HTR-8/SVneo (cell line): ENCODE results near the gene MAP3K4.
"Not testable (repeated sequence)": the region's sequence is repeated elsewhere in the genome, so short reads cannot be mapped to it uniquely, and the experiment has no call there.

ENCODE experiments used
- DNase-seq: peaks from one replicate; pipeline ENCODE4 v3.0.0; 2011; ENCODE audit warnings: low spot score, mixed read lengths; ENCODE audit not compliant: insufficient read length
- FAIRE-seq: peaks from 2 replicates; lab custom pipeline; 2011; peaks lifted over from hg19 to GRCh38; lab: Jason Lieb, UNC

Gene MAP3K4

DNA sequence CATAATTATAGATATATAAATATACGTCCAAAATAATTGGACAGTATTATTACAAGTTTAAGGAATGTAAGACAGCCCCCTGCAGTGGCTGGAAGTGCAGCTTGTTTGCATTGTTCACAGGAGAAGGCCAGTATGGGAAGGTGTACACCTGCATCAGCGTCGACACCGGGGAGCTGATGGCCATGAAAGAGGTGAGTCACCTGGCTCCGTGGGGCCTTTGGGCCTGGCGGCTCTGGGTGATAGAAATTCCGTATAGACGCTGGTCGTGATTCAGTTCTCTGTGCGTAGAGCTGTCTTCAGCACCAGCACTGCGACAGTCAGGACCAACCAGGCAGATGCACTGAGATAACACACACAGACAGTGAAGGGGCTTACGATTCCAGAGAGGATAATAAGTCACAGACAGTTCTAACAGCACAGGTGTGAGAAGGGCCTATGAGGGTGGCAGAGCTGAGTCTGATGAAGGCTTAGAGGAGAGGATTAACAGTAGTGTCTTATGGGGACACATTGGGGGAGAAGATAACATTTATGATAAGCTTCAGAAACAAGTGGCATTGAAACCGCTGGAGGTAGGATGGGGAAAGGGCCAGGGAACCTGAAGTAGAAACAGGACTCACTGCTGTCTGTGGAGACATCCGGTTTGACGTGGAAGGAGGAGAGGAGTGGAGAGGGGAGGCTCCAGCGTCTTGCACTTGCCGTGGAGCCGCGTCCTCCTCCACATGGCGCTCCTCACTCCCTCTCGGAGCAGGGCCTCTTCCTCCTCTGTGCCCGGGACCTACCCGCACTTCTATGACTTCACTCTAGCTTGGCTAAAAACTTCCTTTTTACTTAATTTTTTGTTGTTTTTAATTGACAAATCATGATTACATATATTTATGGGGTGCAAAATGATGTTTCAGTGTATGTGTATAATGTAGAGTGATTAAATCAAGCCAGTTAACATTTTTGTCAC is 116.5 kb downstream of the MAP3K4 start:
- FAIRE-seq (no peak), DNase-seq (no peak)

DNA sequence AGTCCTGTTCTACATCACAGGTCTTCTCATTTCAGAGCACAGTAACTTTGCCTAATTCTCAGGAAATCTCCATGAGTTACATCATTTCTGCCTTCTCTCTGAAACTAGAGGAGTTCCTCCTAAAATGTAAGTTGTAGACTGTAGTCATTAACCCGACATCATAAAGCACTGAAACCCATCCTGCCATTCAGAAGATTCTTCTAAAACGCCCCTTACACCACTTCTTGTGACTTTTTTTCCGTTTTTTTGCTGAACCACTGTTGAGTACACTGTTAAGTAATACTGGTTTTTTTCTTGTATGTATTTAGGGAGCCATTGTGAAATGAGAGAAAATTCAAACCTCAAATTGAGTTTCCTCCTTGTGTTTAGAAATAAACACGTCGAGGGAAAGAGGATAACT is 117.3 kb downstream of the MAP3K4 start:
- no peak for FAIRE-seq

DNA sequence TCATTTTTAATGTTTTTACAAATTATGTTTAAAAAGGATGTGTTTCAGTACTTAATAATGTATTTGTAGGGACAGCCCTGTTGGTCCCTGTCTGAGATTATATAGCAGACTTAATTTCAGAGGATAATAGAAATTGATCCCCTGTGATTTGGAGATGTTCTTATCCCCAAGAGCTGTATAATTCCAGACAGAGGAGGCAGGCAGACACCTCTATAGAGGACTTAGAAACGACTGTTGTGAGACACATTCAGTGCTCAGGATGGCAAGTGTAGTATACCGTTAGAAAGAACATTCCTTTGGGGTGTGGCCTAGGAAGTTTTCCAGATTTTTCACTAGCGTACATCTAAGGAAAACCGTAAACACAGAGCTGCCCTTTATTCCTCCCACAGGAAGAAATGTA is 117.8 kb downstream of the MAP3K4 start:
- FAIRE-seq (no peak), DNase-seq (no peak)

More for the DNA sequence above, 117.3 kb downstream of the MAP3K4 start:
- DNase-seq, result no peak

DNA sequence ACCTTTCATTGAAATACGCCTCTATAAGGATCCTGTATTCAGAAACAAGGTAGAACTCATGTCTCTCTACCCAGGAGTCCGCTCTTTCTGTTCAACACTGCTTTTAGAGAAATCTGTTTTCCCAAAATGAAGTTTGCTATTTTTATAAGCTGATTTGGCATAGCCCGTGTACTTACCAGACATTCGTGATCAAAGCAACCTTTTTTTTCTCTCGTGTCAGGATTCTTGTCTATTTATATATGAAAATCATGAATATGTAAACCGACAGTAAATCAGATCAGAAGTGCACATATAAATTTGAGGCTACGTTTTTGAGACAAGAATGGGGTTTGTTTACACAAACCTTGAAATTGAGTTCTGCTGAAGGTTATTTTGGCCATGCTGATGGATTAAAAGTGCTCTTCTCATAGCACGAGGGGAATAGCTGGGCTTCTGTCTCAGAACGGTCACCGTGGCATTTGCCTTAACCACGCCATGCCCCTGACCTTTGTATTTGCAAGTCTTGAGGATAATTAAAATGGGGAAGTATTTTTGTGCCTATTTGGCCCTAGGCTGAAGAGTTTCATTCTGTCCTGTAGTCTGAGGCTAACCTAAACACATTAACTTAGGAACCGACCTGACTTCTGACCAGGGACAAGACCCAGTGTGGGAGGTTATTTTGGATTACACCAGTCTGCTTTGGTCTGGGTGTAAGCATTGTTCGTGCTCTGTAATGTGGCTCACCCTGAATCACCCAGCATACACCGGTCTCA is 118.6 kb downstream of the MAP3K4 start:
- DNase-seq (no peak), FAIRE-seq (no peak)

DNA sequence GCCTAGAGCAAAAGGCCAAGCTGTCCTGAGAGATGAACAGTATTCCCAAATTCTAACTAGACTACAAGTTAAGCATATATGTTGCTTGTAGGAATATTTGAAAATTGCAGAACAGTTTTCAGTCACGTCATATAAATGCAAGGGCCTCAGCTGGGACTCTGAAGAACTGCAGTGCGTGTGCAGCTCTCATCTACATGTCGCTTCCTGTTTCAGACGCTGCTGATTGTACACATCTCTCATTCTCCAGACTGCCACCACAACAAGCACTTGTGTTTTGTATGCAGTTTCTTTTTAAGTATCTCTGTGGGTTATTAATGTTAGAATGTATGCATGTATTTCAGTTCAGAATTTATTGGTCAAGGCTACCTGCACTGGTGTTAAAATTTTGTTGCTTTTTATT is 119.7 kb downstream of the MAP3K4 start:
- FAIRE-seq, result no peak
- DNase-seq, result no peak

DNA sequence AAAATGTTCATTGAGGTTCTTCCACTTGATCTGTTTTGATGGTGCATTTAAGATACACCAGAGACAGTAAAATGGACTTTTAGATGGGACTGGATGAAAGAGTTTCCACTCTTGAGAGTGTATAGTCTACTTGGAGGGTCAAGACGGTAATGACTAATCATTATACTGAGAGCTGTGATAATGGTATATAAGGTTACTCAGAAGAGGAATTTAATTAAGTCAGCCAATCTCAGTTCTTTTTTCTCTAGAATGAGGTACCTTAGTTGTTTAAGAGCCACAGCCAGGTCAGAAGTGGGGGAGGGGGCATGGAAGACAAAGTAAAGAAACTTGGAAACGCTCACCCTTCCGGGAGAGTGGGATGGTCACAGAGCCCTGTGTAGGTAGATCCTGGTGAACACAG is 123.9 kb downstream of the MAP3K4 start:
- DNase-seq, result no peak
- no peak for FAIRE-seq

DNA sequence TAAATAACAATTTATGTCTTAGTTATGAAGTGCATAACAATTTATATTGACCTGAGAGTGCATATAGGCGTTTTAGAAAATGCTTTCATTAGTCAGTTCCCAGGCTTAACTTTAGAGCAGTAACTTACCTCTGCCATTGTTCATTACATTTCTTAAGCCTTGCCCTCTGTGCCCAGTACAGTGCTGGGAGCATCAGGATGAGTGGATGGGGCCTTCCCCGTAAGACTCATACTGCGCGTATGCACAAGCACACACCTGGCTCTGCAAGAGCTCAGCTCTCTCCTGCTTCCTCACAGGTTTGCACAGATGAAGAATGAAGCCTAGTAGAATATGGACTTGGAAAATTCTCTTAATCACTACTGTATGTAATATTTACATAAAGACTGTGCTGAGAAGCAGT is 125.0 kb downstream of the MAP3K4 start:
- DNase-seq (no peak), FAIRE-seq (no peak)

DNA sequence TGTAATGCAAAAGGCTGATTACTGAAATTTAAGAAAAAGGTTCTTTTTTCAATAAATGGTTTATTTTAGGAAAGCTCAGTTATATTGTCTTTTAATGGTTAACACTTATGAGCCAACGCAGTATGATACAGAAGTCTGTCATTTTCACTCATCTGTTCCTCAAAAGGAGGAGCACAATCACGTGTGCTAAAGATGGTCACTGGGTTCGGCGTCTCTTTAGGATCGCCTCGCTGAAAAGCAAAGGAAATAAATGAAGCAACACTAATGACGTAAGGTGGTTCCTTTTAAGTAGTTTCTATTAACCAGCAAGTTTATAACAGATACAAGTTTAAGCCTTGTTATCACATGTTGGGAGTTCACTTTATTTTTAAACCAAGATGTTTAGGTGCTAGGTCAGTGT is 125.7 kb downstream of the MAP3K4 start:
- FAIRE-seq (no peak), DNase-seq (no peak)

DNA sequence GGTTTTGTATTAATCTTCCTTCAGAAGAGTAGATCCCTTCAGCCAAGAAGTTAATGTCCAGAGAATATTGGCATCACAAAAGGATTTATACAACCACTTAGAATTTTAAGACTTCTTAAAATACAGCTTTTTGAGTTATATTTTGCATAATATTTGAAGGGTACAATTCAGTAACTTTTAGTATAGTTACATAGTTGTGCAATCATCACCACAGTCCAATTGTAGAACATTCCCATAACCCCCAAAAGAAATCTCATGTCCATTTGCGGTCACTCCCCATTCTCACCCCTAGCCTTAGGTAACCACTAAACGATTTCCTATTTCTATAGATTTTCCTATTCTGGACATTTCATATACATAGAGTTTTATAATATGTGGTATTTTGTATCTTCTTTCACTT is 126.4 kb downstream of the MAP3K4 start:
- no peak for DNase-seq
- FAIRE-seq, result no peak

DNA sequence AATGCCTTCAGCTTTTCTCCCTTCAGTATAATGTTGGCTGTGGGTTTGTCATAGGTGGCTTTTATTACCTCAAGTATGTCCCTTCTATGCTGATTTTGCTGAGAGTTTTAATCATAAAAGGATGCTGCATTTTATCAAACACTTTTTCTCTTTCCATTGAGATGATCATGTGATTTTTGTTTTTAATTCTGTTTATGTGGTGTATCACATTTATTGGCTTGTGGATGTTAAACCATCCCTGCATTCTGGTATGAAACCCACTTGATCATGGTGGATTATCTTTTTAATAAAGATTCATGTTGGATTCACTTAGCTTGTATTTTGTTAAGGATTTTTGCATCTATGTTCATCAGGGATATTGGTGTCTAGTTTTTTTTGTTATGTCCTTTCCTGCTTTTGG is 131.8 kb downstream of the MAP3K4 start:
- not testable (repeated sequence) for DNase-seq, FAIRE-seq

DNA sequence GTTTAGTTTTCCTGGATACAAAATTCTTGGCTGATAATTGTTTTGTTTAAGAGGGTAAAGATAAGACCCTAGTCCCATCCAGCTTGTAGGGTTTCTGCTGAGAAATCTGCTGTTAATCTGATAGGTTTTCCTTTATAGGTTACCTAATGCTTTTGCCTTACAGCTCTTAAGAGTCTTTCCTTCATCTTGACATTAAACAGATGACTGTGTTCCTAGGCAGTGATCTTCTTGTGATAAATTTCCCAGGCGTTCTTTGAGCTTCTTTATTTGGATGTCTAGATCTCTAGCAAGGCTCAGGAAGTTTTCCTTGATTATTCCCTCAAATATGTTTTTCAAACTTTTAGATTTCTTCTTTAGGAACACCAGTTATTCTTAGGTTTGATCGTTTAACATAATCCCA is 134.0 kb downstream of the MAP3K4 start:
- no peak for FAIRE-seq
- no peak for DNase-seq

DNA sequence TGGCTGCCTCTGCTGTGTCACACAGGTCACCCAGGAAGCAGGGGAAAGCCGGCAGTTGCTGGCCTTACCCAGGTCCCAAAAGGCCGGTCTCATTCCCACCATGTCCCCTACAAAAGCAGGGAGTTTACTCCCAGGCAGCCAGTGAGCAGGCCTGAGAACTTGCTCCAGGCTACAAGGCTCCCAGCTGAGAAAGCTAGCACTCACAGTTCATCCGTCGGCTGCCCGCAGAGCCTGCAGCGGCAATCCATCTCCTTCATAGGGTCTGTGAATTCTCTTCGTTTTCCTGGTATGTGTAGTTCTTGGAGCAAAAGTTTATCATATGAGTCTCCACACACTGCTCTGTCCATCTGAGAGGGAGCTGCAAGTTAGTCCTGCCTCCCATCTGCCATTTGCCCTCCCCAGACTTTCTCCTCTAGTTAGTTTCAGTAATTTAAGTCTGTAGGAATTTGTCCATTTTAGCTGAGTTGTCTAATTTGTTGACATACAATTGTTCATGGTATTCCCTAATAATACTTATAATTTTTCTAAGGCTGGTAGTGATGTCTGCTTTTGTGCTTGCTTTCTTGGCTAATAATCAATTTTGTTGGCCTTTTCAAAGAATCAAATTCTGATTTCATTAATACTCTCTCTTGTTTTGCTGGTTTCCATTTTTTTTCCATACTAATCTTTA is 135.6 kb downstream of the MAP3K4 start:
- DNase-seq (no peak), FAIRE-seq (no peak)

DNA sequence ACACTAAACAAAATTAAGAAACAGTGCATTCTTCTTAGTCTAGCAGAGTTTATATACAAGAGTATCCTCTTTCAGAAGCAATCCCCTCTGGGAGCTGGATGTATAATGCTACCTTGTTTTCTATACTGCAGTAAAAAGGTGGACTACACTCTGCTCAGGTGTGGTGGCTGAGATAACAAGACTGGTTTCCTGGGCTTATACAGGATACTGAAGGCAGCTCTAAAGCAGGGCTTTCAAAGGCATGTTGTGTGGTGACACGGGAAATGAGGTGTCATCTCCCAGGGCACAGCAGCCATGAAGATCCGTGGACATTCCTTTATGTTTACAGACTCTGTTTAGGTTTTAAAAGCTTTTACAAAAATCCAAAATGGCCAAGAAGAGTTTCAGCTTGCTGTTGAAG is 136.7 kb downstream of the MAP3K4 start:
- DNase-seq (no peak), FAIRE-seq (no peak)

DNA sequence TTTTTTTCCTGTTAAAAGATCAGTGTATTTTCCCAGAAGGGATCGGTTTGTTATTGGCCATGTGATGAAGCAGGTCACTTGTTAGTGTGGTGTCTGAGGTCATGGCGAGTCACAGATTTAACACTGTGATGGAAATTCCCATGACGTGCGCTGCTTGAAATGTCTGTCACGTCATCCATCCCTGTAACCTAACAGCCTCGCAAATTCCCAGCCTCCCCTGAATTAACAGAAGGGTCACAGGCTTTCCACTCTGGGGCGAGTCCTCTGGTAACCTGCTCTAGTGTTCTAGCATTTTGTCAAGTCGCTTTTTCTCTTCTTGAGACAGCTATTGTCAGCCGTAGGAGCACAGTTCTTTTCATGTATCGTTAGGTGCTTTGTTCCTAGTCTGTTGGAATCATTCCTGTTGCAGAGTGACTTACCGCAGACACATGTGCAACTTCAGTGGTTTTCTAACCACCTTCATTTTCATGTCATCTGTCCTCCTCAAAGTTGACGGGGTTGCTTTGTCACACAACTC is 137.2 kb downstream of the MAP3K4 start:
- DNase-seq, result no peak
- FAIRE-seq, result no peak

DNA sequence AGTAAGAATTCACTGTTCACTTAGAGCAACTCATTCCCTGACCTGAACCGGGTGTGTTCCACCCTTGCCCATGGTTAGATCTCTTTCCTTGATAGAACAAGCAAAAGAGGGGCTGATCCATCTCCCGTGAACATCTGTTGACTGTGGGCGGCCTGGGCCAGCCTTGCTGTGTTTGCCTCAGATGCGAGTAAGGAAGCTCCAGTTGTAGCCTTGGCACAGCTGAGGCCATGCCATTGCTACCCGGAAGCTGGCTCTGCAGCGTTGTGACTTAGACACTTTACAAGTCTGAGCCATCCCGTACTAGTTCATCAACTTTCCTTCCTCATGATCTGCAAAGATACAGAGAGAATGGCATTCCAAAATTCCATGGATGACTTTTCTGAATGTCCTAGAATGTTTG is 139.0 kb downstream of the MAP3K4 start:
- FAIRE-seq (no peak), DNase-seq (no peak)

DNA sequence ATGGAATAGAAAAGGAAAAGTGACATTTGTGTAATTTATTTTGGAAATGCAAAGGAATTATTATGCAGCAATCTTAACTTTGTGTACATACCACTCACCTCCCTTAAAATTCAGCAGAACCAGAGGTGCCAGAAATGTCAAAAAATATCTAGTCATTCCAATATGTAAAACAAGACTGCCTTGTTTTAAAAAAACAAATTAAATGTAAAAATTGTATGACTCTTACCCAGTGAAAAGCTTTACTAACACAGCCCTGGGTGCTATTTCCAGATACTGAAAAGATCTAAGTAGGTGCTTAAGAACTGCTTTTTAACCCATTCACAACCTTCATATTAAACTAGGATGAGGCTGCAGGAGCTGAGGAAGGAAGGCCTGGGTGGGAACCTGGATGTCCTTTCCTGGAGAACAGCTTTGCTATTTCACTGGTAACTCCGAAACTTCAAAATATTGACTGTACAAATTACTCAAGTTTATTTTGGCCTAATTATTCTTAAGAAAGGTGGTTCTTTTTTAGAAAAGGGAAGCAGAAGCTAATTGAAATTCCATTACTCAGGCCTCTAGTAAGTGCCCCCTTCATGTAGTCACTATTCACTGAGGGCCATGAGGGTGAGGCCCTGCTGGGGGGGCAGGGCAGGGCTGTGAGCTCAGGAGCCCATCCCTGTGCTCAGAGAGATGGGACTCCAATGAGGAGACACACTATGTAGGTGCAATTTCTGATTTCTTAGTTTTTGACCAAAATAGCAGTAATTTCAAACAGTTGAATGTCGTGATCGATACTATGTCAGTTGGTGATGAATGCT is 139.6 kb downstream of the MAP3K4 start:
- no peak for DNase-seq
- FAIRE-seq, result no peak

DNA sequence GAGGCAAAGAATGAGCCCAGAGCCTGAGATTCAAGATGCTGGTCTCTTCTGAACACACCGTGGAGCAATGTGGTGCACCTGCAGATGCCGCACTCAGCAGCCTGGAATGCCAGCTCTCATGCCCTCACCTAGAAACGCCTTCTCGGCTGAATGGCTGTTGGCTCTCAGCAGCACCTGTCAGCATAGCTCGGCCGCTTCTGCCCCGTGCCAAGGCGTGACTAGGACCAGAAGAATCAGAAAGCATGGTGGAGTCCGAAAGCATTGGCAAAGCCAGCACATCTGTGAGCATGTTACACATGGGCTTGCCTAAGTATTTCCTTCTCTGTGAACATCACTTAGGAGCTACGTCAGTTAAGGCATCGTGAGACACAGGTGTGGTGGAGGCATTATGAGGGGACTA is 140.8 kb downstream of the MAP3K4 start:
- no peak for FAIRE-seq
- no peak for DNase-seq

DNA sequence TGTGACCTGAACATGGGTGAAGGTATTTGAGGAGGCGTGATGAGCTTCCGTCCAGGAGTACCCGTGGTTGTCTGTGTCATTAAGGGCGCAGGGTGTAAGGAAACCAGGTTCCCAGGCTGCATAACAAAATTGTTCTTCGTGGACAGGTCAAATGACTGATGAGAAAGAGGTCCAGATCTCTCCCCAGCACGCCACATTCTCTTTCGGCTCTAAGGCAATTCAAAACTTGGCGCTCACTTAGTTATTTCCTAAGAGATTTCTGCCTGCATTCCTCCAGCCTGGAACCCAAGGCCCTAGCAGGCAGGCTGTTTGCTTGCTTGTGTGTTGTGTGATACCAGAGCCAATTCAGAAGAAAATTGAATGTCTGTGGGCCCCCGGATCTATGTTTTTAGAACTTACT is 142.4 kb downstream of the MAP3K4 start:
- FAIRE-seq, result no peak
- no peak for DNase-seq

DNA sequence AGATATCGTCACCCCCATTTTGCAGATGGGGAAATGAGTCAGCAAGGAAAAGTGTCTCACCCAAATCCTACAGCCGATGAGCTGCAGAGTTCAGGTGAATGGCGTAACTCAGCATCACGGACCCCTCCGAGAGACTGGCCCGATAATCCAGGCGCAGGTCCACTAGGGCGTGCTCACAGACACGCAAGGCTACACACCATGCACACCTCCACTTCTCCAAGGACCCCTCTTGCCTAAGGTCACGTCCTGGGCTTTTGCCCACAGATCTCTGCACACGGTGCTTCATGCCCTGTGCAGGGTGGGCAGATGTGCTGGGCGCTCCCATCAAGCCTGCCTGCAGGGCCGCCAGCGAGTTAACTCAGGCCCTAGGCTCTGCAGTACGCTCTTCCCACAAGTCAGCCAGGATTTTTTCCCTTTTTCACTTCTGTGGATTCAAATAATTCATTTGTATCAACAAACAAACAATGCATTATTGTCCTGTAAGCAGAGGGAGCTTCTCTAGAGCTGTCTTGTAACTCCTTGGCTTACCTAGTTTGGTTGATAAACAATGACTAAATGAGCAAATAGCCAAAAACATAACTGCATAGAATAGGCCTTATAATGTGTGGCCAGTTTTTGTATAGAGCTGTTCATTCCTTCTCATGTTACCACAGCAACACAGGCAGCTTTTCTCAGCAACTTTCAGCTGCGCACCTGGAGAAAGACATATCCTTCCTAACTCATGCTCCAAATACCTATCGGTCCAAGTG is 143.2 kb downstream of the MAP3K4 start:
- FAIRE-seq (no peak), DNase-seq (no peak)
